GM23338 (cell line): Measurements from ENCODE around the gene CHRM4.

Experiments
- CREB1 ChIP-seq: fragments of 250-450 bp; sonication (Bioruptor Pico); IDR thresholded peaks from 2 replicates; pipeline ENCODE4 v1.5.0; 2020; ENCODE audit warnings: low read depth, mild to moderate bottlenecking, moderate library complexity
- CTCF ChIP-seq, 2 experiments: fragments of 200-600 bp in 1 of 2; sonication (generic) in 1 of 2; conservative IDR thresholded peaks; 2 replicates each; pipeline versions ENCODE4 v1.5.1 to v1.6.1; 2016 to 2017; ENCODE audit warnings: antibody characterized with exemption in 2 of 2, low read depth in 2 of 2, mild to moderate bottlenecking in 2 of 2, moderate library complexity in 1 of 2
- ETS1 ChIP-seq: IDR thresholded peaks from 2 replicates; pipeline ENCODE4 v1.6.1; 2016; ENCODE audit warnings: antibody characterized with exemption
- EZH2 ChIP-seq: fragments of 200-600 bp; sonication (generic); IDR thresholded peaks from one replicate; pipeline ENCODE4 v1.8.0; 2017; ENCODE audit warnings: antibody characterized with exemption, mild to moderate bottlenecking, low read depth; ENCODE audit not compliant: unreplicated experiment
- EZH2phosphoT487 ChIP-seq: fragments of 200-600 bp; sonication (generic); IDR thresholded peaks from one replicate; pipeline ENCODE4 v1.8.1; 2018; ENCODE audit warnings: antibody characterized with exemption; ENCODE audit not compliant: unreplicated experiment
- POLR2AphosphoS5 ChIP-seq: IDR thresholded peaks from 2 replicates; pipeline ENCODE4 v1.6.1; 2016; ENCODE audit warnings: antibody characterized with exemption, low read depth
- ZNF114 ChIP-seq: fragments of 250-450 bp; sonication (Bioruptor Pico); IDR thresholded peaks from 2 replicates; pipeline ENCODE4 v1.5.0; 2020; ENCODE audit warnings: mild to moderate bottlenecking, moderate library complexity
- ZNF331 ChIP-seq: fragments of 250-450 bp; sonication (Bioruptor Pico); IDR thresholded peaks from 2 replicates; pipeline ENCODE4 v1.5.0; 2020; ENCODE audit warnings: low read depth, mild to moderate bottlenecking, moderate library complexity
- TF ChIP-seq, protein P1 (sequence below): IDR thresholded peaks from one replicate; pipeline ENCODE4 v1.6.1; 2018; ENCODE audit warnings: antibody characterized with exemption; ENCODE audit not compliant: unreplicated experiment

DNA sequence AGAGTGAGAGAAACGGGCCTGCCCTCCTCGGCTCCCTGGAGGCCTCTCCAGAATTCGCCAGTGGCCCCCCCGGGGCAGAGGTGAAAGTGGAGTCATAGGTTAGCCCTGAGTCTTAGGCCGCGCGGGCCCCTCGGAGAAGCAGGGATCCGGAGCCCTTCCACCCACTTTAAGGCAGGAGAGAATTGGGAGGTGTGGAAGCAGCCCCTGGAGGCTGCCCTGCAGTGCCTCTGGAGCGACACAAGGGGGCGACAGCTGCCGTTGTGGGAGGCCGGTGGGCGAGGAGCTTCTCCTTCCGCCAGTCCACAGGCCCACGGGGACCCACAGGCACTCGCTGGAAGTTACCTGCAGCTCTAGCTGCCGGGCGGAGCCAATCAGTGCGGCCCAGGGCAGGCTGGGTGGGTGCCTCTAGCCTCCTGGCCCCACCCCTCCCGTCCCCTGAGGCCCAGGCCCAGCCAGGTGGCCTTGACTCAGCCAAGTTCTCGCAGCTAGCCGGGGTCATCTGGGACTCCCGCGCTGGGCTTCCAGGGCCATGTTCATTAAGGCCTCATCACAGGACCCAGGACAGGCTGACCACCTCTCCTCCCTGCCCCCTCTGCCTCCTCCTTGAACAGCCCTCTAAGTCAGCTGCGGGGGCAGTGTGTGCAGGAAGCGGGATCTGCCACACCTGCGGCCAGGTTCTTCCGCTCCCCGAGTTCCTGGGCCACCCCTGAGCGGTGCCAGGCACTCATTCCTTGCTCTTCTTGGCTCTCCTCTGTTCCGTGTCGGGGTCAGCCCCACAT, 39.3 kb downstream of the CHRM4 start:
- TF ChIP-seq EZH2 (no peak), CTCF (conservative IDR thresholded peaks at IDR 0.05; ENCODE audit: low read depth in 2 of 2) (peak; percentile 87 to 90), POLR2AphosphoS5 (no peak), ETS1 (no peak), EZH2phosphoT487 (no peak), ZNF114 (CRISPR knock-in tag) (no peak), CREB1 (CRISPR knock-in tag) (no peak), ZNF331 (CRISPR knock-in tag) (no peak)
- TF ChIP-seq, protein P1, sequence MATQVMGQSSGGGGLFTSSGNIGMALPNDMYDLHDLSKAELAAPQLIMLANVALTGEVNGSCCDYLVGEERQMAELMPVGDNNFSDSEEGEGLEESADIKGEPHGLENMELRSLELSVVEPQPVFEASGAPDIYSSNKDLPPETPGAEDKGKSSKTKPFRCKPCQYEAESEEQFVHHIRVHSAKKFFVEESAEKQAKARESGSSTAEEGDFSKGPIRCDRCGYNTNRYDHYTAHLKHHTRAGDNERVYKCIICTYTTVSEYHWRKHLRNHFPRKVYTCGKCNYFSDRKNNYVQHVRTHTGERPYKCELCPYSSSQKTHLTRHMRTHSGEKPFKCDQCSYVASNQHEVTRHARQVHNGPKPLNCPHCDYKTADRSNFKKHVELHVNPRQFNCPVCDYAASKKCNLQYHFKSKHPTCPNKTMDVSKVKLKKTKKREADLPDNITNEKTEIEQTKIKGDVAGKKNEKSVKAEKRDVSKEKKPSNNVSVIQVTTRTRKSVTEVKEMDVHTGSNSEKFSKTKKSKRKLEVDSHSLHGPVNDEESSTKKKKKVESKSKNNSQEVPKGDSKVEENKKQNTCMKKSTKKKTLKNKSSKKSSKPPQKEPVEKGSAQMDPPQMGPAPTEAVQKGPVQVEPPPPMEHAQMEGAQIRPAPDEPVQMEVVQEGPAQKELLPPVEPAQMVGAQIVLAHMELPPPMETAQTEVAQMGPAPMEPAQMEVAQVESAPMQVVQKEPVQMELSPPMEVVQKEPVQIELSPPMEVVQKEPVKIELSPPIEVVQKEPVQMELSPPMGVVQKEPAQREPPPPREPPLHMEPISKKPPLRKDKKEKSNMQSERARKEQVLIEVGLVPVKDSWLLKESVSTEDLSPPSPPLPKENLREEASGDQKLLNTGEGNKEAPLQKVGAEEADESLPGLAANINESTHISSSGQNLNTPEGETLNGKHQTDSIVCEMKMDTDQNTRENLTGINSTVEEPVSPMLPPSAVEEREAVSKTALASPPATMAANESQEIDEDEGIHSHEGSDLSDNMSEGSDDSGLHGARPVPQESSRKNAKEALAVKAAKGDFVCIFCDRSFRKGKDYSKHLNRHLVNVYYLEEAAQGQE: no peak
